Measurements from ENCODE around the gene MYH4. TPM values are rescaled to one million over a fixed set of nuclear protein-coding genes. Genes with fewer than 3 reads are reported as not detected.

The MYH4 gene
- total and polyA plus RNA-seq, 2 donors (not counting 1 experiment from before 2014, with no cell fraction given): not detected

DNA sequence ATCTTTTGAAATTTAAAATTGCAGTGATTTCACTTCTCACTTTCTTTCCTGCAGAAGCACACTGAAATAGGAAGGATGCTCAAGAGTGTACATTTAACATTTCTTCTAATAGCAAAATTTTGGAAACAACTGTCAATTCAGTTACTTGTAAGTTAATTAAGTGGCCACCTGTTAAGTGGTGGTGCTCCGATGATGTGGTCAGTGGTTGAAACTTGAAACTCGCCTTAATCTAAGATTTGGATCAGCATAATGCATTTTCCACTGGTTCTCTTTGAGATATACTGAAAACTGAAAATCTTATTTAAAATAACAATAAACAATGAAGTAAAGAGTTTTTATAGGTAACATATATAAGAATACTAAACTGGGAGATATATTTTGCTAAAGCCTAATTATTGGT is 40.6 kb downstream of the MYH4 start:
- Mint-ChIP-seq H3K27me3 (peaks cover 19% of the 10 kb centered on the region), H3K4me1 (no peaks in the 10 kb centered on the region), H3K27ac (no peak overlapping the region), H3K9me3 (ENCODE audit: insufficient read depth) (peaks cover 7% of the 10 kb centered on the region), H3K4me3 (no peak overlapping the region)
- CTCF ChIA-PET: no interaction called here
- WGBS (ENCODE audit: insufficient coverage): no CpG with 5 or more reads among the region's 2 CpGs
- no peak overlapping the region for H3K4me3 ChIP-seq (ENCODE audit: control extremely low read depth in 1 of 5, extremely low read depth in 1 of 5, insufficient read depth in 1 of 5, low read depth in 2 of 5, low read length in 4 of 5)
- no peak overlapping the region for H2AFZ ChIP-seq (ENCODE audit: insufficient read depth, low read depth, low read length, poor library complexity, severe bottlenecking)
- H3K36me3 ChIP-seq (replicated peaks in 1 of 2; ENCODE audit: control extremely low read depth in 1 of 2, control insufficient read depth in 1 of 2, extremely low read depth in 1 of 2, insufficient read depth in 2 of 2, low read length in 1 of 2): no peaks in the 10 kb centered on the region
- no peaks in the 10 kb centered on the region for H3K4me1 ChIP-seq (ENCODE audit: control insufficient read depth in 2 of 2, insufficient read depth in 2 of 2, low read length in 2 of 2)
- H3K9ac ChIP-seq (ENCODE audit: low read length): no peak overlapping the region
- peaks cover 0 to 2% (median 2%) of the 10 kb centered on the region in 3 donors for H3K9me3 ChIP-seq (ENCODE audit: control extremely low read depth in 1 of 3, control insufficient read depth in 2 of 3, insufficient read depth in 1 of 3, low read length in 2 of 3)
- no peak overlapping the region for H3K4me2 ChIP-seq (replicated peaks; ENCODE audit: low read depth, low read length, poor library complexity, severe bottlenecking)
- no peaks in the 10 kb centered on the region for H3K79me2 ChIP-seq (ENCODE audit: control insufficient read depth, insufficient read depth, low read length)
- DNase-seq (no peak), ATAC-seq (ENCODE audit: low read depth) (no peak)
- H3K27ac ChIP-seq (ENCODE audit: low read length in 2 of 2): no peak overlapping the region
- TF ChIP-seq EZH2 (IDR thresholded peaks at IDR 0.05; ENCODE audit: borderline replicate concordance, insufficient read depth, low read depth, low read length, poor library complexity, severe bottlenecking): no peak
- TF ChIP-seq, protein P1, sequence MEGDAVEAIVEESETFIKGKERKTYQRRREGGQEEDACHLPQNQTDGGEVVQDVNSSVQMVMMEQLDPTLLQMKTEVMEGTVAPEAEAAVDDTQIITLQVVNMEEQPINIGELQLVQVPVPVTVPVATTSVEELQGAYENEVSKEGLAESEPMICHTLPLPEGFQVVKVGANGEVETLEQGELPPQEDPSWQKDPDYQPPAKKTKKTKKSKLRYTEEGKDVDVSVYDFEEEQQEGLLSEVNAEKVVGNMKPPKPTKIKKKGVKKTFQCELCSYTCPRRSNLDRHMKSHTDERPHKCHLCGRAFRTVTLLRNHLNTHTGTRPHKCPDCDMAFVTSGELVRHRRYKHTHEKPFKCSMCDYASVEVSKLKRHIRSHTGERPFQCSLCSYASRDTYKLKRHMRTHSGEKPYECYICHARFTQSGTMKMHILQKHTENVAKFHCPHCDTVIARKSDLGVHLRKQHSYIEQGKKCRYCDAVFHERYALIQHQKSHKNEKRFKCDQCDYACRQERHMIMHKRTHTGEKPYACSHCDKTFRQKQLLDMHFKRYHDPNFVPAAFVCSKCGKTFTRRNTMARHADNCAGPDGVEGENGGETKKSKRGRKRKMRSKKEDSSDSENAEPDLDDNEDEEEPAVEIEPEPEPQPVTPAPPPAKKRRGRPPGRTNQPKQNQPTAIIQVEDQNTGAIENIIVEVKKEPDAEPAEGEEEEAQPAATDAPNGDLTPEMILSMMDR (IDR thresholded peaks at IDR 0.05): no peak
- H3K27me3 ChIP-seq (replicated peaks in 1 of 4; ENCODE audit: control extremely low read depth in 1 of 4, control insufficient read depth in 3 of 4, insufficient read depth in 4 of 4, low read length in 3 of 4): peaks cover 0 to 7% (median 0%) of the 10 kb centered on the region in 4 experiments
- POLR2A ChIA-PET: no interaction called here
- intact Hi-C loops (cut with micrococcal nuclease): no loop called here
- no peaks in the 10 kb centered on the region for H4K20me1 ChIP-seq (ENCODE audit: control insufficient read depth, insufficient read depth, low read length, poor library complexity, severe bottlenecking)

DNA sequence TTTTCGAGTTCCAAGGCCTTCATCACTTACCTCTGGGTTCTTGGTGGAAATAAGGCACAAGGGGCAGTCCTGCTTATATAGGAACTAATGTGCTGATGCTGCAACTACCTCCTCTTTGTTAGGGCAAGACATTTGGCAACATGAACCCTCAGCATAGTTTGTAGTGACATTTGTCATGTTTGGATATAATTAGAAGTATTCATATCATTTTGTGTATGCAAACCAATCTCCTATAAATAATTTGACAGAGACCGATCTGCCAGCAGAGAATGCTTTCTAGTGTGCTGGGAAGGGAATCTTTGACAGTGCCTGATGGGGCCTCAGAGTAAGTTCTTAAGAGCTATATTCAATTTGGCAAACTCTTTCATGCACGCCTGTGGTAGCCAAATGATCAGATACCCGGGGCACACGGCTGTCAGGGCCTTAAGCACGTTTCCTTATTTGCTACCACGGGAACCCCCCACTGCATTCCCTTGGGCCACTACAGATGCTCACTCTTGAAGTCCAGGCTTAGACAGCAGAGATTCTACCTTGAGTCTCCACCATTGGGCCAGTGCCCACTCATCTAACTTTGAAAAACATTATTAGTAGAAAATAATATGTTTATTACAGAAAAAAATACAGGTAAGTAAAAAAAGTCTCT is 47.3 kb downstream of the MYH4 start, which contains the start of gene MYH8:
Gene MYH8, minus strand, starts transcription at position 51 of the 643 bp plus-strand sequence. CDS start 1,723 bp downstream, outside the sequence.
- intact Hi-C loops (cut with micrococcal nuclease): no loop called here
- ChIA-PET CTCF (no interaction called here), POLR2A (no interaction called here)
- Histone ChIP-seq H3K36me3 (replicated peaks in 1 of 2; ENCODE audit: control extremely low read depth in 1 of 2, control insufficient read depth in 1 of 2, extremely low read depth in 1 of 2, insufficient read depth in 2 of 2, low read length in 1 of 2) (no peaks in the 10 kb centered on the region), H3K27ac (ENCODE audit: low read length in 2 of 2) (no peak within 1 kb of the TSS), H4K20me1 (ENCODE audit: control insufficient read depth, insufficient read depth, low read length, poor library complexity, severe bottlenecking) (no peaks in the 10 kb centered on the region), H3K27me3 (replicated peaks in 1 of 4; ENCODE audit: control extremely low read depth in 1 of 4, control insufficient read depth in 3 of 4, insufficient read depth in 4 of 4, low read length in 3 of 4) (no peaks in the 10 kb centered on the region), H3K9ac (ENCODE audit: low read length) (no peak within 1 kb of the TSS), H3K79me2 (ENCODE audit: control insufficient read depth, insufficient read depth, low read length) (no peaks in the 10 kb centered on the region), H3K4me1 (ENCODE audit: control insufficient read depth in 2 of 2, insufficient read depth in 2 of 2, low read length in 2 of 2) (no peaks in the 10 kb centered on the region), H3K4me2 (replicated peaks; ENCODE audit: low read depth, low read length, poor library complexity, severe bottlenecking) (no peak within 1 kb of the TSS), H3K4me3 (ENCODE audit: control extremely low read depth in 1 of 5, extremely low read depth in 1 of 5, insufficient read depth in 1 of 5, low read depth in 2 of 5, low read length in 4 of 5) (no peak within 1 kb of the TSS), H3K9me3 (ENCODE audit: control extremely low read depth in 1 of 3, control insufficient read depth in 2 of 3, insufficient read depth in 1 of 3, low read length in 2 of 3) (peaks cover 0 to 1% (median 0%) of the 10 kb centered on the region in 3 donors), H2AFZ (ENCODE audit: insufficient read depth, low read depth, low read length, poor library complexity, severe bottlenecking) (no peak within 1 kb of the TSS)
- TF ChIP-seq EZH2 (IDR thresholded peaks at IDR 0.05; ENCODE audit: borderline replicate concordance, insufficient read depth, low read depth, low read length, poor library complexity, severe bottlenecking): no peak
- TF ChIP-seq, protein P1 (IDR thresholded peaks at IDR 0.05): no peak
- H3K27ac Mint-ChIP-seq: no peak within 1 kb of the TSS
- H3K4me3 Mint-ChIP-seq: no peak within 1 kb of the TSS
- no peaks in the 10 kb centered on the region for H3K9me3 Mint-ChIP-seq (ENCODE audit: insufficient read depth)
- 49% methylated on average over 4 of the region's 7 CpGs for WGBS (ENCODE audit: insufficient coverage)
- no peaks in the 10 kb centered on the region for H3K4me1 Mint-ChIP-seq
- peaks cover 10% of the 10 kb centered on the region for H3K27me3 Mint-ChIP-seq
- no peak for ATAC-seq (ENCODE audit: low read depth)
- DNase-seq: no peak
